Thyroid gland (tissue), 4 donors: ENCODE results near the gene TMEM151B. TPM values are rescaled to one million over a fixed set of nuclear protein-coding genes. Genes with fewer than 3 reads are reported as not detected.

Experiments
- DNase-seq, 2 donors: peaks; one replicate each; pipeline ENCODE4 v3.0.0-alpha.2; 2019
- H3K27ac ChIP-seq, 3 donors: fragments of 200-600 bp; sonication (generic); 1 replicate in 2 of 3; 2 replicates in 1 of 3; pipeline ENCODE4 v1.5.1; 2016 to 2019; ENCODE audit warnings: mild to moderate bottlenecking in 1 of 3, moderate library complexity in 1 of 3
- H3K27me3 ChIP-seq: fragments of 200-600 bp; sonication (generic); one replicate; pipeline ENCODE4 v1.5.1; 2019
- H3K36me3 ChIP-seq, 2 donors: fragments of 200-600 bp; sonication (generic); one replicate each; pipeline ENCODE4 v1.5.1; 2016 to 2019
- H3K4me1 ChIP-seq, 2 donors: fragments of 200-600 bp; sonication (generic); one replicate each; pipeline ENCODE4 v1.5.1; 2017 to 2019
- H3K4me3 ChIP-seq, 3 donors: fragments of 200-600 bp; sonication (generic); replicated peaks in 1 of 3; 1 replicate in 2 of 3; 2 replicates in 1 of 3; pipeline ENCODE4 v1.5.1; 2016; ENCODE audit warnings: mild to moderate bottlenecking in 1 of 3
- H3K9me3 ChIP-seq: fragments of 200-600 bp; sonication (generic); one replicate; pipeline ENCODE4 v1.5.1; 2017
- CTCF ChIP-seq, 6 experiments: fragments of 200-600 bp in 3 of 6; fragments of 450-650 bp in 3 of 6; sonication (generic) in 3 of 6; IDR thresholded peaks; one replicate each; pipeline ENCODE4 v1.5.1; 2016 to 2019; ENCODE audit warnings: antibody characterized with exemption in 6 of 6, mild to moderate bottlenecking in 2 of 6, inconsistent platforms in 1 of 6, moderate library complexity in 1 of 6
- POLR2A ChIP-seq, 2 donors: fragments of 450-650 bp; IDR thresholded peaks; one replicate each; pipeline ENCODE4 v1.6.1; 2017; ENCODE audit warnings: antibody characterized with exemption in 2 of 2, mild to moderate bottlenecking in 2 of 2, moderate library complexity in 1 of 2
- WGBS, 2 donors: methylation state at CpG; one replicate each; pipeline ENCODE4 v1.1.5; 2017; 5-methylcytosine and 5-hydroxymethylcytosine counted together
- intact Hi-C: fragments of 100-400 bp; cut with DNase I; formaldehyde crosslinking; loops from one replicate; pipeline ENCODE4 v1.15.1; 2023
- total RNA-seq, 4 donors: library from RNA; depleted of rRNA; stranded (reverse); fragments of >200 nt; gene quantifications; one replicate each; pipeline ENCODE4 v1.2.3, GENCODE V29; 2016

Gene TMEM151B
- total RNA-seq, 4 donors from 2014 or later = not detected

DNA sequence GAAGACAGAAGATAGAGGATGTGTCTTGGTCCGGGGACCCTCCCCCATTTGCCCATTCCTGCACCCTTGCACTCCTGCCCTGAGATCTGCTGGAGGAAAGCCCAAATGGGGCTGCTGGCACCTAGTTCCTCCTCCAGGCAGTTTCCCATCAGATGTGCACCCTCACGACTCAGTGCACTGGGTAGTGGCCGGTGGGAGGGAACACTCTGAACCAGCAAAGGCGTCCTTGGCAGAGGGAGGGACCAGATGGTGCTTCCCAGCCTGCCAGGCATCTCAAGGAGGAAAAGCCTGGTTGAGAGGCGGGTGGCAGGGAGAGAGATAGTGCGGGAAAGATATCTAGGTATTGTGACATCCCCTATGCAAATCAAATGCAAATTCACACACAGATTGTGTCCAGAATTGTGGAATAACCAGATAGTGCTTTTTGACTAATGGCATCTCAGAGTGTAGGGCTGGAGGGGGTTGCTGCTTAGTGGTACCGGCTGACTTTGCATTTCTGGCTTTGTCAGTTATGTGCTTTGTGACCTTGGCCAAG lies 19.5 kb downstream of the TMEM151B start:
- no peak overlapping the region for H3K27ac ChIP-seq
- intact Hi-C loops = no loop called here
- no peaks in the 10 kb centered on the region for H3K4me1 ChIP-seq

GRCh38 chr6:44291841-44292240 lies 21.6 kb downstream of the TMEM151B start:
- intact Hi-C loops = no loop called here
- Histone ChIP-seq H3K4me3 (no peak overlapping the region), H3K27ac (no peak overlapping the region), H3K27me3 (peaks cover 11% of the 10 kb centered on the region), H3K9me3 (no peaks in the 10 kb centered on the region), H3K4me1 (peaks cover 0 to under 1% of the 10 kb centered on the region in 2 donors), H3K36me3 (no peaks in the 10 kb centered on the region)
- no peak for TF ChIP-seq CTCF (IDR thresholded peaks at IDR 0.05)
- TF ChIP-seq POLR2A (IDR thresholded peaks at IDR 0.05) = no peak
- no peak for DNase-seq
- 68 to 78% methylated on average over 4 of the region's 4 CpGs for WGBS, 2 donors

More for the DNA sequence above, 19.5 kb downstream of the TMEM151B start:
- no peaks in the 10 kb centered on the region for H3K36me3 ChIP-seq
- no peak overlapping the region for H3K4me3 ChIP-seq
- peak; percentile 48 to 54 for DNase-seq
- WGBS, 2 donors = 43 to 47% methylated on average over 7 of the region's 7 CpGs
- H3K9me3 ChIP-seq = no peaks in the 10 kb centered on the region
- peaks cover 4% of the 10 kb centered on the region for H3K27me3 ChIP-seq
- TF ChIP-seq POLR2A (IDR thresholded peaks at IDR 0.05) = no peak
- TF ChIP-seq CTCF (IDR thresholded peaks at IDR 0.05) = no peak

GRCh38 chr6:44292661-44293365 lies 22.6 kb downstream of the TMEM151B start:
- Histone ChIP-seq H3K9me3 (no peaks in the 10 kb centered on the region), H3K27me3 (peaks cover 17% of the 10 kb centered on the region), H3K4me1 (peaks cover 6 to 10% of the 10 kb centered on the region in 2 donors), H3K27ac (no peak overlapping the region), H3K36me3 (no peaks in the 10 kb centered on the region), H3K4me3 (no peak overlapping the region)
- TF ChIP-seq POLR2A (IDR thresholded peaks at IDR 0.05) (no peak), CTCF (IDR thresholded peaks at IDR 0.05) (no peak)
- intact Hi-C loops = no loop called here
- no peak for DNase-seq
- 80 to 89% methylated on average over 4 of the region's 4 CpGs for WGBS, 2 donors

DNA sequence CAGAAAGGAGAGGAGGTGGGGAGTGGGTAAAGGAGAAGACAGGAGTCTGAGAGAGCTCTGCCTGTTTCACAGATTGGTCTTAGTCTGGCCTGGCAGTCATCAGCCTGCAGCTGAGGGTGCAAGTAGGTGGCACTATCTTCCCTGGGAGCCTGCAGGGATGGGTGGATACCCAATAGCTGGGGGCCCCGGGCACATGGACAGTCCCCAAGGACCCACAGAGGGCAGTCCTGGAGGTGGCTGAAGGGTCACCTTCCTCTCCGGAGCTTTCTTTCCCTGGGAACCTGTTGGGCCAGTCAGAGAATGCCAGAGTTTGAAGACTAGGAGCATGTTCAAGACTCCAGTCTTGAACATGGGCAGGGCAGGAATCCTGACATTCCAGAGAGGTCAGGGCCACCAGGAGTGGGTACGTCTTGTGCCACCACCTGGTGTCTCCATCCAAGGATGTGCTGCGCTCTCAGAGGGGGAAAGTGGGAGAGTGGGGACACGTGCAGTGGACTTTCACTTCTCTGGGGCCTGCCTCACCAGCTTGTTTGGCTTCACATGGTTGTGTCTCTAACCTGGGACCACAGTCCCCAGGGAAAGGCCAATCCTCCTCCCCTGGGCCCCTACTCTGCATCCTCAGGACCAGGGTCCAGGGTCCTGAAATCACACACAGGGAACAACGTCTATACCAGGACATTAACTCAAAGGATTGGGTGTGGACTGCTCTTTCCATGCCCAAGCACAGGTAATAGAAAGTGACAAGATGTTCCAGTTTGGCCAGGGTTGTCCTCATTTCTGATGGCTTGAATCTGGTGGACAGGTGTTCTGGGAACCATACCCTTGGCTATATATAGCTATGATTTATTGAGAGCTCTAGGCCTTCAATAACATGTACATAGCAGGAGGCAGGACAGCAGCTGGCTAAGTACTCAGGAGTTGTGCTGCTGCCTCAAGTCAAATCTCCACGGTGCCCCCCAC lies 24.9 kb downstream of the TMEM151B start:
- H3K27ac ChIP-seq = no peak overlapping the region
- WGBS, 2 donors = 64 to 67% methylated on average over 6 to 7 of the region's 7 CpGs
- no peak for TF ChIP-seq CTCF (IDR thresholded peaks at IDR 0.05)
- no peak for TF ChIP-seq POLR2A (IDR thresholded peaks at IDR 0.05)
- H3K4me3 ChIP-seq = no peak overlapping the region
- peaks cover 17% of the 10 kb centered on the region for H3K27me3 ChIP-seq
- H3K4me1 ChIP-seq = peaks cover 6 to 12% of the 10 kb centered on the region in 2 donors
- intact Hi-C loops = no loop called here
- no peaks in the 10 kb centered on the region for H3K9me3 ChIP-seq
- H3K36me3 ChIP-seq = peaks cover 0 to under 1% of the 10 kb centered on the region in 2 donors
- DNase-seq = no peak
